CD4-positive, alpha-beta T cell treated with Interferon gamma for 1 hour (primary cell): ENCODE results near the gene DENND1B.

Experiments
- DNase-seq: peaks from one replicate; pipeline ENCODE4 v3.0.0-alpha.2; 2020

The DENND1B gene

DNA sequence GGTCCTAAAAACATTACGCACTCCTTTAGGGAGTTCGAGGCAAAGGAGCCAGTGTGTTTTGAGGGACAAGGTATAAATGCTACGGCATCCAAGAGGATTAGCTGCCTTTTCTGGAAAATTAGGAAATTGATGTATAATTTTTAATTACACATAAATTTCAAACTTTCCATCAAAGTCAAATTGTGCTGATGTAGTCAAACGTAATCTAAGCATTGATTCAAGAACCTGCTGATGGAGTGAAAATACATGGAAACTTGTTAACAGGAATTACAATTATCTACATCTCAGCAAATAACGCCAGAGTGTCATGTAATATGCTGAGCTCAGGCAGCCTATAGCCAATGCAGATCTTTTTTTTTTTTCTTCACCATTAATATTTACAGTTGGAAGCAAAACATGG, 312.7 kb downstream of the DENND1B start:
- DNase-seq = no peak
